ENCODE data around the gene IFRD1.

DNA sequence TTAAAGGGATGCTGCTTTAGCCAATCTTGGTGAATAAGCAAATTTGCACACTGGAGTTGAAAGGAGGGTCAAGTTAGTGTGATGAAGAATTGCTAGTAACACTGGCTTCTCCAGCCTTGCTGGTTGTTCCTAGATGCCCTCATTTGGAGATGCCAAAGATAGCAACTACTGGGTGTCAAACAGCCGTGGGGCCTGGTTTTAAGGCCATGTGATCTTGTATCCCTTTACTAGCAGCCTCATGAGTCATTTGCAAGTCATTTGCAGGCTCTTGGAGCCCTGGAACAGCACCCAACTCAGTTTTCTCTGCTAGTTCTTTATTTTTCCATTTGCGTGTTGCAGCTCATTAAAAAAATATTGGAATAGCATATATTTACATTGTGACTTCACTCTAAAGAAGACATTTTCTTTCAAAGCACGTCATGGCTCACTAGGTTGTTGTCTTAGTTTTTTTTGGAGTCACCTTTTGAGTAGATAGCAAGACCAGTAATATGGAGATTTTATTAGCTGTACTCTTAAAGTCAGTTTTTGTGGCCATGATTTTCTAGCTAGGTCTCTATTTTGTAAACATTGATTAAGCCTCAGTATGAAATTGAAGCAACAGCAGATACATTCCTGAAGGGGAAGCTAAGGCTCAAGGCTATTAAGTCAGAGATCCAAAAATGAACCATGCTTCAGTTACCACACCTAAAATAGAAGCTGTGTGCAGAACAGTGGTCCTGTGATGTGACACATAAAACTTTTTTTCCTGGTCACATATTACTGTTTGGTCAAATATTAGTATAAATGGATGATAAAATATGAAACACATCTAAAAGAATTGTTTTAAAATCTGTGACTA, 31.8 kb downstream of the IFRD1 start:
- TF ChIP-seq, protein P1, sequence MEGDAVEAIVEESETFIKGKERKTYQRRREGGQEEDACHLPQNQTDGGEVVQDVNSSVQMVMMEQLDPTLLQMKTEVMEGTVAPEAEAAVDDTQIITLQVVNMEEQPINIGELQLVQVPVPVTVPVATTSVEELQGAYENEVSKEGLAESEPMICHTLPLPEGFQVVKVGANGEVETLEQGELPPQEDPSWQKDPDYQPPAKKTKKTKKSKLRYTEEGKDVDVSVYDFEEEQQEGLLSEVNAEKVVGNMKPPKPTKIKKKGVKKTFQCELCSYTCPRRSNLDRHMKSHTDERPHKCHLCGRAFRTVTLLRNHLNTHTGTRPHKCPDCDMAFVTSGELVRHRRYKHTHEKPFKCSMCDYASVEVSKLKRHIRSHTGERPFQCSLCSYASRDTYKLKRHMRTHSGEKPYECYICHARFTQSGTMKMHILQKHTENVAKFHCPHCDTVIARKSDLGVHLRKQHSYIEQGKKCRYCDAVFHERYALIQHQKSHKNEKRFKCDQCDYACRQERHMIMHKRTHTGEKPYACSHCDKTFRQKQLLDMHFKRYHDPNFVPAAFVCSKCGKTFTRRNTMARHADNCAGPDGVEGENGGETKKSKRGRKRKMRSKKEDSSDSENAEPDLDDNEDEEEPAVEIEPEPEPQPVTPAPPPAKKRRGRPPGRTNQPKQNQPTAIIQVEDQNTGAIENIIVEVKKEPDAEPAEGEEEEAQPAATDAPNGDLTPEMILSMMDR (conservative IDR thresholded peaks at IDR 0.05; ENCODE audit: low read length) = no peak
- TF ChIP-seq EZH2phosphoT487 (IDR thresholded peaks at IDR 0.05; ENCODE audit: borderline replicate concordance) = no peak

All from Loucy (cell line).